ENCODE measurements around the gene NMBR.

GRCh38 chr6:142184307-142184706 lies 37.4 kb upstream of the NMBR start:
- TF ChIP-seq POLR2AphosphoS5 (IDR thresholded peaks at IDR 0.05; ENCODE audit: low read depth, low read length) (no peak), CTCF (IDR thresholded peaks at IDR 0.05) (no peak), REST (IDR thresholded peaks at IDR 0.05; ENCODE audit: insufficient read depth in 1 of 2, low read depth in 2 of 2, low read length in 1 of 2) (no peak)

Measured in Panc1 (cell line).